Stimulated activated CD4-positive, alpha-beta T cell treated with anti-CD3 and anti-CD28 coated beads, Interleukin-4, amount 100 ng/mL, for 1 hour (primary cell): ENCODE data around the gene LGALS7.
"Not testable (repeated sequence)": the region's sequence is repeated elsewhere in the genome, so short reads cannot be mapped to it uniquely, and the experiment has no call there.

Experiments used
- DNase-seq: peaks from one replicate; pipeline ENCODE4 v3.0.0-alpha.2; 2020

LGALS7 gene

DNA sequence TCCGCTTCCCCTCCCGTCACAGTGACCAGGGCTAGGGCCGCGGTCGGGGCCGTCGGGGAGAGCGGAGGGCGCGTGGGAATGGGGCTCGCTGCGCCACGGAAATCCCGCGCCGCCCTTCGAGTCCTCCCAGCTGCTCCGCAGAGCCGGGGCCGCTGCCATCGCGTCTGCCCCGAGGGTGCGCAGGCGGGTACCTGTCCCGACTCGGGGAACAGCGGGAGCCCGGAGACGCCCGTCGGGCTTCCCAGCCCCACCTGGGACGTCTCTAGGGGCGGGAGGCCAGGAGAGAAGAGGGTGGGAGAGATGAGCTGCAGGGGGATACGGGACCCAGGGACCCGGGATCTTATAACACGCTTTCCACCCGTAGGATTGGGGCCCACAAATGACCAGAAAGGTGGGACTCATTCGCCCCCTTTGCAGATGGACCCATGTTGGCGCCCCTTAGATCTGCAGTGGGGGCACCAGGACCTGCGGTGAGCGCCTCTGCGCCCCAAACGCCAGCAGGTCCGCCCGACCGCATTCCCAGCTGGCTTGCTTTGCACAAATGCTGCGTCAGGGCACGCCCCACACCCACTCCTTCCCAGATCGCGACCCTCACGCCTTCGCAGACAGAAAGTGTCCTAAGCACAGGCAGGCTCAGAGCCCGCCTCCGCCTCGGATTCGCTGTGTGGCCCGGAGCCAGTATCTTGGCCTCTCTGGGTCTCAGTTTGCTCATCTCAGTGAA is 2.9 kb downstream of the LGALS7 start:
- not testable (repeated sequence) for DNase-seq

- peak; percentile 89 for DNase-seq
Measured at GRCh38 chr19:38769635-38770211, 3.6 kb downstream of the LGALS7 start.

GRCh38 chr19:38766276-38767047 is 6.9 kb downstream of the LGALS7 start:
- DNase-seq, result no peak

GRCh38 chr19:38765214-38765613 is 8.1 kb downstream of the LGALS7 start:
- DNase-seq, result no peak

DNA sequence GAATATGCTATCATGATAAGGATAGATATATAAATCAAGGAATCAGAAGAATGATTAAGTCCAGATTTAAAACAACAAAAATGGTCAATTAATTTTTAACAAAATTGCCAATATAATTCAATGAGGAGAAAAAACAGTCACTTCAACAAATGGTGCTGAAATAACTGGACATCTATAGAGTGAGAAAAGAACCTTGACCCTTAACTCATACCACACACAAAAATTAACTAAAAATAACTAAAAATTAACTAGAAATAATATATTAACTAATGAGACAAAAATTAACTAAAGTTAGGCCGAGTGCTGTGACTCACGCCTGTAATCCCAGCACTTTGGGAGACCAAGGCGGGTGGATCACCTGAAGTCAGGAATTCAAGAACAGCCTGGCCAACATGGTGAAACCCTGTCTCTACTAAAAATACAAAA is 9.5 kb downstream of the LGALS7 start:
- no peak for DNase-seq

- DNase-seq, result not testable (repeated sequence)
Measured at GRCh38 chr19:38761884-38762389, 11.4 kb downstream of the LGALS7 start.

DNA sequence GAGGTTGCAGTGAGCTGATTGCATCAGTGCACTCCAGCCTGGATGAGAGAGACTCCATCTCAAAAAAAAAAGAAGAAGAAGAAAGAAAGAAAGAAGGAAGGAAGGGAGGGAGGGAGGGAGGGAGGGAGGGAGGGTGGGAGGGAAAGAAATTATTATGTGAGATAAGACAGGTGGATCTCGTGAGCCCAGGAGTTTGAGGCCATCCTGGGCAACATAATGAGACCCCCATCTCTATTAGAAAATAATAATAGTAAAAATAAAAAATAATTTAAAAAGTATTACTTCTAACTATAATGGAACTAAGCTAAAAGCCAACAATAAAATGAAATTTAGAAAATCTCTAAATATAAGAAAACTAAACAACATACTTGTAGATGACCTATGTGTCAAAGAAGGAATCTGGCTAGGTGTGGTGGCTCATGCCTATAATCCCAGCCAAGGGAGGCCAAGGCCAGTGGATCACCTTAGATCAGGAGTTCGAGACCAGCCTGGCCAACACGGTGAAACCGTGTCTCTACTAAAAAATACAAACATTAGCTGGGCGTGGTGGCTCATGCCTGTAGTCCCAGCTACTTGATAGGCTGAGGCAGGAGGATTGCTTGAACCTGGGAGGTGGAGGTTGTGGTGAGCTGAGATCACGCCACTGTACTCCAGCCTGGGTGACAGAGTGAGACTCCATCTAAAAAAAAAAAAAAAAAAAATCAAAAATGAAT is 12.4 kb downstream of the LGALS7 start:
- not testable (repeated sequence) for DNase-seq

GRCh38 chr19:38759590-38760003 is 13.7 kb downstream of the LGALS7 start:
- DNase-seq, result no peak

DNA sequence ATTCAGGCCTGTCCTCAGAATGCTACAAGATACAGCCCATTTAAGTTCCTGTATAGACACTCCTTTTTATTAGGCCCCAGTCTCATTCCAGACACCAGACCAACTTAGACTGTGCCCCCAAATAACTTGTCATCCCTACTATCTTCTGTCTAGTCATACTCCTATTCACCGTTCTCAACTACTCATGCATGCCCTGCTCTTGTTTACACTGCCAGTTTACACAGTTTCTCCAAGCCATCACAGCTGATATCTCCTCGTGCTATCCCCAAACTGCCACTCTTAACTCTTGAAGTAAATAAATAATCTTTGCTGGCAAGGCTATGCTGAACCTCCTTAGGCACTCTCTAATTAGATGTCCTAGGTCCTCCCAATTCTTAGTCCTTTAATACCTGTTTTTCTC is 19.1 kb downstream of the LGALS7 start:
- DNase-seq, result not testable (repeated sequence)

- not testable (repeated sequence) for DNase-seq
Measured at GRCh38 chr19:38753783-38754182, 19.5 kb downstream of the LGALS7 start.

- no peak for DNase-seq
Measured at GRCh38 chr19:38745316-38745715, 28.0 kb downstream of the LGALS7 start.

GRCh38 chr19:38744874-38745273 is 28.4 kb downstream of the LGALS7 start:
- no peak for DNase-seq

GRCh38 chr19:38744298-38744681 is 29.0 kb downstream of the LGALS7 start, which contains the start of gene CAPN12:
CAPN12 (minus strand) TSS chr19:38744474; CDS start chr19:38744165, 309 bp downstream.
- no peak for DNase-seq

GRCh38 chr19:38743394-38744297 is 29.7 kb downstream of the LGALS7 start:
- DNase-seq, result no peak

- no peak for DNase-seq
Measured at GRCh38 chr19:38742906-38743305, 30.4 kb downstream of the LGALS7 start.

DNA sequence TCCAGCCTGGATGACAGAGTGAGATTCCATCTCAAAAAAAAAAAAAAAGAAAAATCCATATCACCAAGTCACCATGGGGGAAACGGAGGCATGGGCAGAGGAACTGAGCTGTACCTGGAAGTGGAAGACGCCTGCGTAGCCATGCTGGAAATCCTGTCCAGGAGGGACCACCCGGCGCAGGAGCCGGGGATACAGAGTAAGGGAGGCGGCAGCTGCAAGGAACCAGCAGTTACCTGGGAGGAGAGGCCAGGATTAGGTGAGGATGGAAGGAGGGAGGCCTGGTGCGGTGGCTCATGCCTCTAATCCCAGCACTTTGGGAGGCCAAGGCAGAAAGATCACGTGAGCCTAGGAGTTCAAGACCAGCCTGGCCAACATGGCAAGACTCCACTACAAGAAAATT is 31.0 kb downstream of the LGALS7 start:
- no peak for DNase-seq

- no peak for DNase-seq
Measured at GRCh38 chr19:38741670-38742069, 31.6 kb downstream of the LGALS7 start.

DNA sequence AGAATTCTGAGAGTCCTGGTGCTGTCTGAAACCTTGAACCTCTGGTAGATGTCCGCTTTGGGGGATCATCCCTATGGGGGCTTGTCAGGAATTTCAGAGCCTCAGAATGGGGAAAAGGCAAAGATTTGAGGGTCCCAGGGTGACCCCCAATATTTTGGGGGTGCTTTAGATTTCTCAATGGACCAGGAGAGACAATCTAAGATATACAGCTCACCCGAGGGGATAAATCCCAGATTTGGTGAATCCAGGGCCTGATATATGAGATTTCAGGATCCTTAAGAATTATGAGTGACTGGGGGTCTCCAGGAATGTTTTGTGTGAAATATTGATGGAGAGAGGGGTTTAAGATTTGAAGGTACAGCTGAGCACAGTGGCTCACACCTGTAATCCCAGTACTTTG is 32.4 kb downstream of the LGALS7 start:
- DNase-seq, result no peak

- DNase-seq, result no peak
Measured at GRCh38 chr19:38740257-38740592, 33.1 kb downstream of the LGALS7 start.

DNA sequence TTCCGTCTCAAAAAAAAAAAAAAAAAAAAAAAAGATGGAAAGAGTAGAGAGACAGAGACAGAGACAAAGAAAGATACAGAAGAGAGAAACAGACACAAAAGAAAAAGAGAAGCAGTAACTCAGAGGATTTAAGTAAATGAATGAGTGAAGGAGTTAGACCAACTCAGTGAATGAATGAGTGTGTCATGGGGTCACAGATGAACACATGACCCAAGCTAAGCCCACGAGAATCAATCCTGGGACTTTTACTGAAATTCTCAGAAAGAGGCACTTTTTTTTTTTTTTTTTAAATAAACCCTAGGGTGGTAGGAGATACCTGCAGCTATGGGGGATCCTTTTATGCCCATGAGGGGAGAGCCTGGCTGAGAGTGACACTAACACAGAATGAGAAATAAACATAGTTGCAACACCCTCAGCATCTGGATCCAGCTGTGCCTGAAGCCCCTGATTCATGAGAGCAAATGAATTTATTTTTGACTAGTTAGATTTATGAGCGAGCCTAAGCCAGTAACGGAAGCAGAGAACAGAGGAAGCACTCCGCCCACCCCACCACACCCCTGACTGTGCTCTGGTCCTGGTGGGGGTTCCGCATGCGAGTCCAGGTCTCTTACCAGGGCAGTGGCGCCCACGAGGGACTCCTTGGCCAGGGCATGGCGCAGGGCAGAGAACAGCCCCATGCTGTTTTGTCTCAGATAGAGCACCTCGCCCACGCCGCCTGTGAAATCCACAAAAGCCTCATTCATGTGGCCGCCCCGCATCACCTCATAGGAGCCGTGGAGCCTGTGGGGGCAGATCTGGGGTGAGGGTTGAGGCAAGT is 33.7 kb downstream of the LGALS7 start:
- DNase-seq, result no peak
